DMS153 (cell line): ENCODE data around the gene SUB1.
"Not testable (repeated sequence)": the region's sequence is repeated elsewhere in the genome, so short reads cannot be mapped to it uniquely, and the experiment has no call there.

Experiments
- DNase-seq: peaks from one replicate; lab custom pipeline; 2025; lab: John Stamatoyannopoulos, UW

The SUB1 gene

DNA sequence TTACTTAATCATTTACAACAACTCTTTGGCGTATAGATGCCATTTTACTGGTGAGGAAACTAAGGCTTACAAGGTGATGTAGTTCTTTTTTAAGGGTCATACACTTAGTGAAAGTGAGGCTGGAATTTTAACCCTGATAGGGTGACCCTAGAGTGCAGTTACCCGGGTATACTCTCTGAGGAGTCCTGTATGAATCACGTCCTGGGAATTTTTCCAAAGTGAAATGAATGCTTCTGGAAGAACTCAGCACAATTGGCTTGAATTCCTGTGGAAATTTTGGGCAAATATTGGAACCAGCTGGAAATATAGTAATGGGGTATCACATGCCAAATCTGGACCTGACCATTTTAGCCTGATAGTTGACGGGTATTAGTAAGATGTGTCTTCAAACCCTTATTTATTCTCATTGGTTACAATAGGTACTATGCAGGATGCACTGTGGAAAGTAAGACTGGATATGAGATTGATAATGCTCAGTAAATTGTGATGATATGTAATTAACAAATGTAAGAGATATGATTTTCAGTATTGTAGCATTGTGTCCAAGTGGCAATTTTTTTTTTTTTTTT, 14.8 kb downstream of the SUB1 start:
- no peak for DNase-seq

GRCh38 chr5:32601623-32602295, 16.4 kb downstream of the SUB1 start:
- no peak for DNase-seq

DNA sequence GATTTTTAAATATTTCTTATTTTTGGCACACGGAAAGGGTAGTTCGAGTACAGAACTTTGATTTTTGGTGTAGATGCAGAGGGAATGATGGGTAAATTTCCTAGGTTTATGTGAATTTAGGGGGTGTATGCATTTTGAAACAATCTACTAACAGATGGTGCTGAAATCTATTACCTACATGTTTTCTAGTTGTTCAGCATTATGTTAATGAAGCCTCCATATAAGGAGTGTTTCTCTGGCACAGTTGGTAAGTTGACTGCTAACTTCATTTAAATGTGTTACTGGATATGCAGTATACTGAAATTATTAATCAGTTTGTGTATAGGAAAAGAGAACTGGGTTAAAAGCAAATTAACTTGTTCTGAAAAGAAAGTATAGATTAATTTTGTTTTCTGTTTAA, 17.5 kb downstream of the SUB1 start:
- no peak for DNase-seq

GRCh38 chr5:32604800-32605765, 19.7 kb downstream of the SUB1 start:
- DNase-seq = no peak

GRCh38 chr5:32605766-32606152, 20.4 kb downstream of the SUB1 start:
- no peak for DNase-seq

DNA sequence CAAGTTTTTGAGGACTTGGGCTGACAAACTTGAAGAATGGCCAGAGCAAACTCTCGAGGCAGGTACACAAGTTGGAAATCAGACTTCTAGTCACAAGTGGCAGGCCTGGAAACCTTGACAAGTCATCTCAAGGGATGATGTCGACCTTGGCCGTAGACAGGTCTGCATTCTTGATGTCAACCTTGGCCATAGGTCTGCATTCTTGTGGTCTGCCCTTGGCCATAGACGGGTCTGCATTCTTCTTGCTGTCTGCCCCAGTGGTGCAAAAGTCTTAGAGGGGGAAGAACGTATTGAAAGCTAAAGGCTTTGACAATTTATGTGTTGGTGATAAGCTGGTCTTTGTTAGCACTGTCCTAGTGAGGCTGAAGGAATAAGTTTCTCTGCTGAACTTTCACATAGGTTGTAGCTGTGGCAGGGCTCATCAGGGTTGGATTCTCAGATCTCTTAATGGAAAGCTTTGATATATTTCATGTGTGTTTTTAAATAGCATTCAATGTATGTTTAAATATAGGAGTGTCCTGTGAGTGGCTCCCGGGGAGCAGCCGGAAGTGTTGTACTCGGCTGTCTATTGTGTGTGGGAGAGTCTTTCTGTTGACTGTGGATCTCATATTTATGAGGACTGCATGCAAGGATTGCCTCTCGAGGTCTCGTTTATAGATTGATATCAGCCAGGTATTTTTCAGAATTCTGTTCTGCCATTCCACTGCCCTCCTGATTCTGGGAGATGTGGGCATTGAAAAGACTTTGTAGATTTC, 27.0 kb downstream of the SUB1 start:
- peak; percentile 90 for DNase-seq

- peak; percentile 82 for DNase-seq
Observed at GRCh38 chr5:32613050-32613672, 27.8 kb downstream of the SUB1 start.

- no peak for DNase-seq
Observed at GRCh38 chr5:32615236-32615635, 29.9 kb downstream of the SUB1 start.

DNA sequence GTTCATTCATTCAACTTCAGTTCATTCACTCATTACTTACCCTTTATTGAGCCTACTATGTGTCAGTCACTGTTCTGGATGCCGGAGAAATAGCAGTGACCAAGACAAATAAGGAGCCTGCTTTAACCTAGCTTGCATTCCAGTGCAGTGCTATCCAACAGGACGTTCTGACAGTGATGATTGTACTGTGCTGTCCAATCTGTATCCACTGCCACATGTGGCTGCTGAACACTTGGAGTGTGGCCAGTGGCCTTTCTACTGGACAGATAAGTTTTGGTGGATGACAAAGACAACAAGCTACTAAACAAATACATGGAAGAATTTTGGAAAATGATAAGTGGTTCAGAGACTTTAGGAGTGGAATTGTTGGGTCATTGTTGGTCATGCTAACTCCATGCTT, 33.6 kb downstream of the SUB1 start:
- no peak for DNase-seq

DNA sequence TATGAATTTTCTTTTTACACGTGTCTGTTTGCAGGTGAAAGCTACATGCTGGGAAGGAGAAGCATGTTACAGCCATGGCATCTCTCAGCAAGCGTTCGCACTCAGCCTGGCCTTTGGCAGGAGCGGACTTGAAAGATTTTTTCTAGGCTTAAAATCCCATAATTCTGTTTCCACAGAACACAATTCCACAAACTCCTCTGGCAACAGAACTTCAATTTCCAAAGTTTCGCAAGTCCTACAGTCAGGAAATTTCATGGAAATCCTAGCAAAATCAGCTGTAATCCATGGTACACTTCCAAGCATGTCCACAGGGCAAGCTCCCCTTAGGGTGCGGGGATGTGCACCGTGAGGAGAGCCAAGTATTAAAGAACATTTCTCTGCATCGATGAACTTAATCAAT, 35.9 kb downstream of the SUB1 start:
- DNase-seq = no peak

GRCh38 chr5:32625106-32625505, 39.7 kb downstream of the SUB1 start:
- DNase-seq = no peak

- no peak for DNase-seq
Observed at GRCh38 chr5:32625547-32625946, 40.2 kb downstream of the SUB1 start.

DNA sequence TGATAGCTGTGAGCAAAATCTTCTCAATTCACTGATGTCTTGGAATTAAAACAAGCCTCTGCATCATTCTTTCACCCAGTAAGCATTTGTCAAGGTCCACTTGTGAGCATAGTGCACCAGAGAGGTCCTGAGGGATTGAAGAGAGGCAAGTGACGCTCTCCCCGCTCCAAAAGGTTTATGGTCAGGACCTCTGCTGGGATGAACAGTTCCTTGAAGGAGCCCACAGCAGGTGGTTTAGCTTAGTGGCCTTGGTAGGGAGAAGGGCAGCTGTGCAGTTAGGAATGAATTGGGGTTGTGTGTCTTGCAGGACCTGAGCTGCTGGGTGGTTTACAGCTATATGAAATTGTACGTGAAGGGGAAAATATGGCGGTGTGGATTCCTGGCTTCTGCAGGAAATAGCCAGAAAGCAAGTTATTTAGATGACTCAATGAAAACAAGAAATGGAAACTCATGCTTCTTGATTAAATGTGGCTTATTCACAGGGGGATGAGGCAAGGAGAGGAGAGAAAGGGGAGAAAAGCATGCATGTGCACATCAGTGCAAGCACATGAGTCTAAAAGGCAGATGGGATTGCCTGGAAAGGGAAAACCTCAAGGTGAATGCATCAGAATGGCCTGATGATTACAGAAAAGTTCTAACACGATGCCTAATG, 42.0 kb downstream of the SUB1 start:
- no peak for DNase-seq

GRCh38 chr5:32628049-32628844, 42.9 kb downstream of the SUB1 start:
- DNase-seq = no peak

DNA sequence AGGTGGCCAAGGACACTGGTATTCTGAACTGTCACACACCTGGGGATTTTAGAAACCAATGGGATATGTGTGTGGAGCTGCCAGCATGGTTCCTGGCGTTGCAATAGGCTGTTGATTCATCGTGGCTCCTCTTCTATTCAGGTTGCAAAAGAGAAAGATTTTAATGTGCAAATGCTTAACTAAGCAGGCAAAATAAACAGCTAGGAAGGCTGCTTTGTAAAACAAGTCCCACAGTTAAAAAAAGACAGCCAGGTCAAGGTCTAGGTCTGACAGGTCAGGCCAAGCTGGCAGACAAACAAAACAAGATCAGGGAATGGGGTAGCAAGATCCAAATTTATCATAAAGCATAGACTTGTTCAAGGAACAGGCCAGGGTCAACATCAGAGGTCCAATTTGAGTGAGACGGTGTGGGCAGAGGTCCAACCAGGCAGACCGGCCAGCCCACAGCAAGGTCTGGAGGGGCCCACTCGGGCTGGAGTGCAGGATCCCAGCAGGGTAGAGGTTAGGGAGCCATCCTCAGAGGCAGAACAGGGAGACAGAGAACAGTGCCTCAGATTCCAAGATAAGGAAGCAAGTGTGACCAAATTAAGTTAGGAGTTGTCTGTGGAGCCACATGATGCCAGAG, 45.6 kb downstream of the SUB1 start:
- no peak for DNase-seq

- not testable (repeated sequence) for DNase-seq
Observed at GRCh38 chr5:32633017-32633416, 47.7 kb downstream of the SUB1 start.

GRCh38 chr5:32638309-32638708, 53.0 kb downstream of the SUB1 start:
- no peak for DNase-seq

DNA sequence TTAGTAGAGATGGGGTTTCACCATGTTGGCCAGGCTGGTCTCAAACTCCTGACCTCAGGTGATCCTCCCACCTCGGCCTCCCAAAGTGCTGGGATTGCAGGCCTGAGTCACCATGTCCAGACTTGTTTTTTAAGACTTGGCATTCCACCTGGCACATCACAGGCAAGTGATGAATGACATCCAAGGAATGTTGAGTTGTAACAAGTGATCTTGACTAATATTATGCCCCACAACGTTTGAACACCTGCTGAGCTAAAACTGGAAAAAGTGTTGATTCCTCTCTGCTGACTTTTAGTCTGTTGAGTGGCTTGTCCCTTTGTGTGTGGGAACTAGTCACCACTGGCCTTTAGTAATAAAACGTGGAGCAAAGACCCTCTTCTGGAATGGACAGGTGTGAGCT, 54.6 kb downstream of the SUB1 start:
- no peak for DNase-seq

DNA sequence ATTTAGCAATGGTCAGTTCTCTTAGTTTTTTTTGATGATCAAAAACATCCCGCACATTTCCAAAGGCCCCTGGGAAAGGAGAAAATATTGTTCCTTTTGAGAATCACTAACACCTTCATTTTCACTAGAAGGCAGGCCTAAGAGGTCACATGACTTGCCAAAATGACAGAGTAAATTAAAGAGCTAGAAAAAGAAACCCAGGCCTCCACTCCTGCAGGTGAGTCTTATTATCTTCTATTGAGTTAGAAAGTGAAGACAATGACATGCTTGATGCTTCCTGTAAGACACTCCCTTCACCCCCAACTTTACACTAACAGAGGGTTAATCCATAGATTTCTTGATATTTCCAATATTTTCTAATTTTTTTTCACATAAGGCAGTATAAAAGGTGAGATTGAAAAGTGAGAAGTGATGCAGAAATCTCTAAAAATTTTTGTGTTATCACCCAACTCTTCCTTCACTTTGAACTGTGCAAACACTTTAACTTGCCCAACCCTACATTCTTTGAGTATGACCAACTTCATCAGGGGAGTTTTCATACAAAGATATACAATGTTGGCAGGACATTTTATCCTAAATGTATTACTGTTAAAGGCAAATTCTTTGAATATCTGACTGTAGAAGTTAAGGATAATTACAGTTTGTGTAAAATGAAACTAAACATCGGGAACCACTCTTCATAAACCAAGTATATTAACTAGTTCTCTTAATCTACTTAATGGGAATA, 57.1 kb downstream of the SUB1 start:
- DNase-seq = no peak
